Neural progenitor cell (in vitro differentiated cells): ENCODE results near the gene ADGRF4.

Experiments
- CTCF ChIP-seq: fragments of 200-600 bp; sonication (generic); IDR thresholded peaks from 2 replicates; pipeline ENCODE4 v1.5.1; 2017; ENCODE audit warnings: antibody characterized with exemption, mild to moderate bottlenecking
- EZH2 ChIP-seq: fragments of 200-600 bp; sonication (generic); IDR thresholded peaks from 2 replicates; pipeline ENCODE4 v1.6.1; 2017; ENCODE audit warnings: antibody characterized with exemption, mild to moderate bottlenecking, moderate library complexity

DNA sequence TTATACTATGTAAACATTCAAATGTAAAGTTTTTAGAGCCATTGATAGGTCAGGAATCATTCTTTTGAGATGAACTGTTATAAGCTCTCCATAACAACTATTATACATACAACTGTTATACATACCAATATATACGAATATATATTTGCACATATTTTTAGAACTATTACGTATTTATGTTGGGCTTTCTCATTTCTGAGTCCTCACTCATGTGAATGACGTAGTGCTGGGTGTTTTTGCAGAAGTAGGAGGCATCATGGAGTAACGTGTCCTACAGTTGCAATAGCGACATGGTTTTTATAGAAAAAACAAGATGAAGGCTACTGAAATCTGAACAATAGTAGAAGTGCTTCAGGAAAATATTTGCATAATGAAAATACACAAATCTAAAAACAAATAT, 36.4 kb upstream of the ADGRF4 start:
- TF ChIP-seq CTCF: no peak
- no peak for TF ChIP-seq EZH2
